Prostate gland (tissue), 2 donors: ENCODE data around the gene ZFP28.

Source experiments
- CTCF ChIP-seq, 4 experiments: fragments of 200-600 bp in 2 of 4; fragments of 450-650 bp in 2 of 4; sonication (generic) in 2 of 4; IDR thresholded peaks; 1 replicate in 3 of 4; 2 replicates in 1 of 4; pipeline ENCODE4 v1.5.1; 2016 to 2019; ENCODE audit warnings: antibody characterized with exemption in 4 of 4, mild to moderate bottlenecking in 2 of 4, moderate library complexity in 2 of 4
- POLR2A ChIP-seq: fragments of 450-650 bp; IDR thresholded peaks from one replicate; pipeline ENCODE4 v1.6.1; 2016; ENCODE audit warnings: antibody characterized with exemption, mild to moderate bottlenecking
- POLR2AphosphoS5 ChIP-seq: sonication (generic); formaldehyde crosslinking; IDR thresholded peaks from one replicate; pipeline ENCODE4 v1.6.1; 2017; ENCODE audit warnings: antibody characterized with exemption

GRCh38 chr19:56573914-56574313 is 35.2 kb downstream of the ZFP28 start:
- TF ChIP-seq CTCF (IDR thresholded peaks at IDR 0.05) (no peak), POLR2AphosphoS5 (no peak), POLR2A (no peak)
